Esophagus muscularis mucosa (tissue), 3 donors: ENCODE data around the gene POC1A.

Experiments
- POLR2A ChIP-seq: fragments of 450-650 bp; IDR thresholded peaks from one replicate; pipeline ENCODE4 v1.6.1; 2017; ENCODE audit warnings: antibody characterized with exemption, moderate library complexity, mild to moderate bottlenecking, low read depth
- TF ChIP-seq, protein P1 (sequence below), 3 experiments: fragments of 200-600 bp in 2 of 3; fragments of 450-650 bp in 1 of 3; sonication (generic) in 2 of 3; IDR thresholded peaks; one replicate each; pipeline ENCODE4 v1.5.1; 2017 to 2019; ENCODE audit warnings: antibody characterized with exemption in 3 of 3, mild to moderate bottlenecking in 2 of 3, moderate library complexity in 1 of 3

DNA sequence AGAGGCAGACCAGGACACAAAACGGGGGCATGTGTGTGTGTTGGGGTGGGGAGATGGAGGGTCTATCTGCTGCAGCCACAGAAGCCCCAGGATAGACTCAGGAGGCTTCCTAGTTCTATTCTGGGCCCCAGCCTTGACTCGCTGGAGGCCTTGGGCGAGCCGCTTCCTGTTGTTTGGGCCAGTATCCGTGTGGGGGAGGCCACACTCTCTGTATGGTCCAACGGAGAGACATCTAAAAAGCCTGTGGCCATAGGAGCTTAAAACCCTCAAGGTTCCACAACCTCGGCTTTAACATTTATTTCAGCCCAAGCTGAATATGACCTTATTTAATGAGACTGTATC is 32.8 kb downstream of the POC1A start:
- no peak for TF ChIP-seq POLR2A
- TF ChIP-seq, protein P1, sequence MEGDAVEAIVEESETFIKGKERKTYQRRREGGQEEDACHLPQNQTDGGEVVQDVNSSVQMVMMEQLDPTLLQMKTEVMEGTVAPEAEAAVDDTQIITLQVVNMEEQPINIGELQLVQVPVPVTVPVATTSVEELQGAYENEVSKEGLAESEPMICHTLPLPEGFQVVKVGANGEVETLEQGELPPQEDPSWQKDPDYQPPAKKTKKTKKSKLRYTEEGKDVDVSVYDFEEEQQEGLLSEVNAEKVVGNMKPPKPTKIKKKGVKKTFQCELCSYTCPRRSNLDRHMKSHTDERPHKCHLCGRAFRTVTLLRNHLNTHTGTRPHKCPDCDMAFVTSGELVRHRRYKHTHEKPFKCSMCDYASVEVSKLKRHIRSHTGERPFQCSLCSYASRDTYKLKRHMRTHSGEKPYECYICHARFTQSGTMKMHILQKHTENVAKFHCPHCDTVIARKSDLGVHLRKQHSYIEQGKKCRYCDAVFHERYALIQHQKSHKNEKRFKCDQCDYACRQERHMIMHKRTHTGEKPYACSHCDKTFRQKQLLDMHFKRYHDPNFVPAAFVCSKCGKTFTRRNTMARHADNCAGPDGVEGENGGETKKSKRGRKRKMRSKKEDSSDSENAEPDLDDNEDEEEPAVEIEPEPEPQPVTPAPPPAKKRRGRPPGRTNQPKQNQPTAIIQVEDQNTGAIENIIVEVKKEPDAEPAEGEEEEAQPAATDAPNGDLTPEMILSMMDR (IDR thresholded peaks at IDR 0.05), result no peak
